MM.1S (cell line): Measurements from ENCODE around the gene SLC6A13.

ENCODE experiments used
- DNase-seq: peaks from one replicate; pipeline ENCODE4 v3.0.0-alpha.2; 2015
- H2AFZ ChIP-seq: fragments of 300-600 bp; sonication (generic); 2 replicates; pipeline ENCODE4 v1.6.0; 2016; ENCODE audit warnings: antibody characterized with exemption, low read length
- H3F3A ChIP-seq: fragments of 300-600 bp; sonication (generic); 2 replicates; pipeline ENCODE4 v1.6.1; 2016; ENCODE audit warnings: mild to moderate bottlenecking, antibody characterized with exemption, low read length, moderate library complexity, mixed read lengths; ENCODE audit not compliant: insufficient read depth
- H3K27ac ChIP-seq: fragments of 300-600 bp; sonication (generic); 2 replicates; pipeline ENCODE4 v1.5.1; 2016; ENCODE audit warnings: mild to moderate bottlenecking, low read length
- H3K27me3 ChIP-seq: fragments of 300-600 bp; sonication (generic); replicated peaks from 2 replicates; pipeline ENCODE4 v1.6.0; 2016; ENCODE audit warnings: low read length; ENCODE audit not compliant: insufficient read depth
- H3K36me3 ChIP-seq: fragments of 300-600 bp; sonication (generic); replicated peaks from 2 replicates; pipeline ENCODE4 v1.6.1; 2016; ENCODE audit warnings: mild to moderate bottlenecking, low read length, mixed read lengths; ENCODE audit not compliant: insufficient read depth
- H3K4me1 ChIP-seq: fragments of 300-600 bp; sonication (generic); 2 replicates; pipeline ENCODE4 v1.6.1; 2016; ENCODE audit warnings: low read length, mixed read lengths
- H3K4me2 ChIP-seq: fragments of 300-600 bp; sonication (generic); 2 replicates; pipeline ENCODE4 v1.6.0; 2016; ENCODE audit warnings: low read depth, low read length
- H3K4me3 ChIP-seq: fragments of 300-600 bp; sonication (generic); 2 replicates; pipeline ENCODE4 v1.5.1; 2016; ENCODE audit warnings: low read length, mixed read lengths
- H3K79me2 ChIP-seq: fragments of 300-600 bp; sonication (generic); 2 replicates; pipeline ENCODE4 v1.6.1; 2016; ENCODE audit warnings: mixed run types, low read length, mixed read lengths
- H3K9ac ChIP-seq: fragments of 300-600 bp; sonication (generic); 2 replicates; pipeline ENCODE4 v1.6.1; 2016; ENCODE audit warnings: low read length, mixed read lengths
- H3K9me2 ChIP-seq: fragments of 300-600 bp; sonication (generic); replicated peaks from 2 replicates; pipeline ENCODE4 v1.6.1; 2016; ENCODE audit warnings: mild to moderate bottlenecking, low read length, mixed read lengths; ENCODE audit not compliant: insufficient read depth
- H3K9me3 ChIP-seq: fragments of 300-600 bp; sonication (generic); replicated peaks from 2 replicates; pipeline ENCODE4 v1.6.1; 2016; ENCODE audit warnings: mild to moderate bottlenecking, low read length, mixed read lengths; ENCODE audit not compliant: insufficient read depth
- H4K20me1 ChIP-seq: fragments of 300-600 bp; sonication (generic); 2 replicates; pipeline ENCODE4 v1.6.1; 2016; ENCODE audit warnings: mild to moderate bottlenecking, low read length, moderate library complexity, mixed read lengths; ENCODE audit not compliant: insufficient read depth
- EZH2 ChIP-seq: fragments of 300-600 bp; sonication (generic); optimal IDR thresholded peaks from 2 replicates; pipeline ENCODE3; 2017; ENCODE audit warnings: low read depth, mild to moderate bottlenecking, antibody characterized with exemption, low read length, mixed read lengths
- EZH2phosphoT487 ChIP-seq: fragments of 300-600 bp; sonication (generic); IDR thresholded peaks from 2 replicates; pipeline ENCODE4 v1.6.1; 2018; ENCODE audit warnings: antibody characterized with exemption, low read length
- TF ChIP-seq, protein P1 (sequence below): fragments of 300-600 bp; sonication (generic); IDR thresholded peaks from 2 replicates; pipeline ENCODE4 v1.5.1; 2016; ENCODE audit warnings: antibody characterized with exemption, low read length, mixed read lengths

SLC6A13 gene

DNA sequence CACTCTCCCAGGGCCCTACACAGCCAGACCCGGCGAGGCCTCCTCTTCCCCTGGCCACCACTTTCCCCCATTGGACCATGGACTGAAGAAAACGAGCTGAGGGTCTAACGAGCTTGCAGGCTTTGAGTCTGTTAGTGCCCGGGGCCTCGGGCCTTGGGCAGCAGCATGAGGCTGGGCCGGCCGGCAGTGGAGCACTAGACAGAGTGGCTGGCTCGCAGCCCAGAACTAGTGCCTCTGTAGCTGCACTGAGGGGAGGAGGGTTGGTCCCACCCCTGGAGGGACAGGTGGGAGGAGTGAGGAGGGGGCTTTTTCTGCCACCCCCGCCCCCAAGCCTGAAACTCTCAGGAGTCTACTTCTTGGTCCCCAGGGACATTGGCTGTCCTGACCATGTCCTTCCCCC is 87.4 kb downstream of the SLC6A13 start:
- Histone ChIP-seq H3K9me3 (no peaks in the 10 kb centered on the region), H4K20me1 (no peaks in the 10 kb centered on the region), H3K27ac (no peak overlapping the region), H3K9ac (no peak overlapping the region), H3K36me3 (no peaks in the 10 kb centered on the region), H3K4me2 (no peak overlapping the region), H3K9me2 (no peaks in the 10 kb centered on the region), H2AFZ (no peak overlapping the region), H3K79me2 (no peaks in the 10 kb centered on the region), H3K27me3 (0 out of 2 replicates have a peak, but pooled peaks cover 4% of the 10 kb centered on the region), H3K4me3 (no peak overlapping the region), H3K4me1 (peaks cover 14% of the 10 kb centered on the region), H3F3A (no peaks in the 10 kb centered on the region)
- TF ChIP-seq EZH2 (no peak), EZH2phosphoT487 (no peak)
- TF ChIP-seq, protein P1, sequence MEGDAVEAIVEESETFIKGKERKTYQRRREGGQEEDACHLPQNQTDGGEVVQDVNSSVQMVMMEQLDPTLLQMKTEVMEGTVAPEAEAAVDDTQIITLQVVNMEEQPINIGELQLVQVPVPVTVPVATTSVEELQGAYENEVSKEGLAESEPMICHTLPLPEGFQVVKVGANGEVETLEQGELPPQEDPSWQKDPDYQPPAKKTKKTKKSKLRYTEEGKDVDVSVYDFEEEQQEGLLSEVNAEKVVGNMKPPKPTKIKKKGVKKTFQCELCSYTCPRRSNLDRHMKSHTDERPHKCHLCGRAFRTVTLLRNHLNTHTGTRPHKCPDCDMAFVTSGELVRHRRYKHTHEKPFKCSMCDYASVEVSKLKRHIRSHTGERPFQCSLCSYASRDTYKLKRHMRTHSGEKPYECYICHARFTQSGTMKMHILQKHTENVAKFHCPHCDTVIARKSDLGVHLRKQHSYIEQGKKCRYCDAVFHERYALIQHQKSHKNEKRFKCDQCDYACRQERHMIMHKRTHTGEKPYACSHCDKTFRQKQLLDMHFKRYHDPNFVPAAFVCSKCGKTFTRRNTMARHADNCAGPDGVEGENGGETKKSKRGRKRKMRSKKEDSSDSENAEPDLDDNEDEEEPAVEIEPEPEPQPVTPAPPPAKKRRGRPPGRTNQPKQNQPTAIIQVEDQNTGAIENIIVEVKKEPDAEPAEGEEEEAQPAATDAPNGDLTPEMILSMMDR, result no peak
- DNase-seq, result no peak

DNA sequence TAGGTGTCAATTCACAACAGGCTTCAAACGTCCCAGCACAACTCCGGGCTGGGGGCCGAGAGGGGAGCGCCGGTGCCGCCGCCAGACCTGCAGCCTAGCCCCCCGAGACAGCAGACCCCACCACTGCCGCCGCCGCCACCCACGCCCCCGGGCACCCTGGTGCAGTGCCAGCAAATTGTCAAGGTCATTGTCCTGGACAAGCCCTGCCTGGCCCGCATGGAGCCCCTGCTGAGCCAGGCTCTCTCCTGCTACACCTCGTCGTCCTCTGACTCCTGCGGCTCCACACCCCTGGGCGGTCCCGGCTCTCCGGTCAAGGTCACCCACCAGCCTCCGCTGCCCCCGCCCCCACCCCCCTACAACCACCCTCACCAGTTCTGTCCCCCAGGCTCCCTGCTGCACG is 88.0 kb downstream of the SLC6A13 start:
- DNase-seq, result no peak
- TF ChIP-seq, protein P1, result no peak
- TF ChIP-seq EZH2 (no peak), EZH2phosphoT487 (no peak)
- Histone ChIP-seq H4K20me1 (no peaks in the 10 kb centered on the region), H3F3A (no peaks in the 10 kb centered on the region), H3K9ac (no peak overlapping the region), H3K9me2 (no peaks in the 10 kb centered on the region), H3K27ac (no peak overlapping the region), H3K9me3 (no peaks in the 10 kb centered on the region), H3K4me1 (peaks cover 9% of the 10 kb centered on the region), H3K4me2 (no peak overlapping the region), H3K36me3 (no peaks in the 10 kb centered on the region), H3K27me3 (0 out of 2 replicates have a peak, but pooled peaks cover 4% of the 10 kb centered on the region), H3K4me3 (no peak overlapping the region), H2AFZ (no peak overlapping the region), H3K79me2 (no peaks in the 10 kb centered on the region)

GRCh38 chr12:174124-174523 is 88.5 kb downstream of the SLC6A13 start:
- no peak overlapping the region for H3K4me3 ChIP-seq
- no peak for DNase-seq
- no peaks in the 10 kb centered on the region for H4K20me1 ChIP-seq
- TF ChIP-seq, protein P1, result no peak
- TF ChIP-seq EZH2 (no peak), EZH2phosphoT487 (no peak)
- no peak overlapping the region for H3K9ac ChIP-seq
- no peaks in the 10 kb centered on the region for H3F3A ChIP-seq
- H3K4me2 ChIP-seq, result no peak overlapping the region
- 0 out of 2 replicates have a peak, but pooled peaks cover 4% of the 10 kb centered on the region for H3K27me3 ChIP-seq
- no peak overlapping the region for H2AFZ ChIP-seq
- H3K79me2 ChIP-seq, result no peaks in the 10 kb centered on the region
- H3K9me3 ChIP-seq, result no peaks in the 10 kb centered on the region
- no peaks in the 10 kb centered on the region for H3K36me3 ChIP-seq
- no peaks in the 10 kb centered on the region for H3K9me2 ChIP-seq
- H3K27ac ChIP-seq, result no peak overlapping the region
- peaks cover 9% of the 10 kb centered on the region for H3K4me1 ChIP-seq
